ENCODE data around the gene ATF7IP.

DNA sequence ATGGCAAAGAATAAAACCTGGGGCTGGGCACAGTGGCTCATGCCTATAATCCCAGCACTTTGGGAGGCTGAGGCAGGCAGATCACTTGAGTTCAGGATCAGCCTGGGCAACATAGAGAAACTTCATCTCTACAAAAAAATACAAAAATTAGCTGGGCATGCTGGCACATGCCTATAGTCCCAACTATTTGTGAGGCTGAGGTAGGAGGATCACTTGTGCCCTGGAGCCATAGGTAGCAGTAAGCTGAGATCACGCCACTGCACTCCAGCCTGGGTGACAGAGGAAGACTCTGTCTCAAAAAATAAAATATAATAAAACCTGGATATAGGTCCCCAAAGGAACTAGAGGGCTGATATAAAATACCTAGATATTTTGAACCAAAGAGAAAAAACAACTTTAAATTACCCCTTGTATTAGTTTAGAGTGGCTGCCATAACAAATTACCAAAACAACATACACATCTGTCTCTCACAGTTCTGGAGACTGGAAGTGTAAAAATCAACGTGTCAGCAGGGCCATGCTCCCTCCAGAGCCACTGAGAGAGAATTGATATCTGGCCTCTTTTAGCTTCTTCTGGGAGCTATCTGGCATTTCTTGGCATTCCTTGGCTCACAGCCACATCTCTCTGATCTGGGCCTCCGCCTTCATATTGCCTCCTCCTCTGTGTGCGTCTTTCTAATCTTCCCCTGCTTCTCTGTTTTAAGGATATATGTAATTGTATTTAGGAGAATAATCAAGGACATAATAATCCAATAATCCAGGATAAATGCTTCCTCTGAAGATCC, 47.9 kb upstream of the ATF7IP start:
- TF ChIP-seq, protein P1, sequence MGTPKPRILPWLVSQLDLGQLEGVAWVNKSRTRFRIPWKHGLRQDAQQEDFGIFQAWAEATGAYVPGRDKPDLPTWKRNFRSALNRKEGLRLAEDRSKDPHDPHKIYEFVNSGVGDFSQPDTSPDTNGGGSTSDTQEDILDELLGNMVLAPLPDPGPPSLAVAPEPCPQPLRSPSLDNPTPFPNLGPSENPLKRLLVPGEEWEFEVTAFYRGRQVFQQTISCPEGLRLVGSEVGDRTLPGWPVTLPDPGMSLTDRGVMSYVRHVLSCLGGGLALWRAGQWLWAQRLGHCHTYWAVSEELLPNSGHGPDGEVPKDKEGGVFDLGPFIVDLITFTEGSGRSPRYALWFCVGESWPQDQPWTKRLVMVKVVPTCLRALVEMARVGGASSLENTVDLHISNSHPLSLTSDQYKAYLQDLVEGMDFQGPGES (IDR thresholded peaks at IDR 0.05; ENCODE audit: low read depth, low read length): no peak
- TF ChIP-seq CHD2 (IDR thresholded peaks at IDR 0.05; ENCODE audit: low read length, partially characterized antibody): no peak
- TF ChIP-seq RCOR1 (IDR thresholded peaks at IDR 0.05; ENCODE audit: low read length): no peak
- no peak for TF ChIP-seq RFX5 (IDR thresholded peaks at IDR 0.05; ENCODE audit: low read length)
- TF ChIP-seq RAD21 (IDR thresholded peaks at IDR 0.05; ENCODE audit: low read length): no peak
- no peak for TF ChIP-seq SMC3 (IDR thresholded peaks at IDR 0.05; ENCODE audit: low read depth, low read length)
- TF ChIP-seq, protein P2, sequence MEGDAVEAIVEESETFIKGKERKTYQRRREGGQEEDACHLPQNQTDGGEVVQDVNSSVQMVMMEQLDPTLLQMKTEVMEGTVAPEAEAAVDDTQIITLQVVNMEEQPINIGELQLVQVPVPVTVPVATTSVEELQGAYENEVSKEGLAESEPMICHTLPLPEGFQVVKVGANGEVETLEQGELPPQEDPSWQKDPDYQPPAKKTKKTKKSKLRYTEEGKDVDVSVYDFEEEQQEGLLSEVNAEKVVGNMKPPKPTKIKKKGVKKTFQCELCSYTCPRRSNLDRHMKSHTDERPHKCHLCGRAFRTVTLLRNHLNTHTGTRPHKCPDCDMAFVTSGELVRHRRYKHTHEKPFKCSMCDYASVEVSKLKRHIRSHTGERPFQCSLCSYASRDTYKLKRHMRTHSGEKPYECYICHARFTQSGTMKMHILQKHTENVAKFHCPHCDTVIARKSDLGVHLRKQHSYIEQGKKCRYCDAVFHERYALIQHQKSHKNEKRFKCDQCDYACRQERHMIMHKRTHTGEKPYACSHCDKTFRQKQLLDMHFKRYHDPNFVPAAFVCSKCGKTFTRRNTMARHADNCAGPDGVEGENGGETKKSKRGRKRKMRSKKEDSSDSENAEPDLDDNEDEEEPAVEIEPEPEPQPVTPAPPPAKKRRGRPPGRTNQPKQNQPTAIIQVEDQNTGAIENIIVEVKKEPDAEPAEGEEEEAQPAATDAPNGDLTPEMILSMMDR (IDR thresholded peaks at IDR 0.05): no peak
- TF ChIP-seq FOXM1 (IDR thresholded peaks at IDR 0.05; ENCODE audit: low read depth): no peak
- no peak for TF ChIP-seq YY1 (IDR thresholded peaks at IDR 0.05; ENCODE audit: low read depth)
- TF ChIP-seq RXRA (IDR thresholded peaks at IDR 0.05; ENCODE audit: borderline replicate concordance, low read depth): no peak
- no peak for TF ChIP-seq JUND (IDR thresholded peaks at IDR 0.05)
- TF ChIP-seq, protein P3, sequence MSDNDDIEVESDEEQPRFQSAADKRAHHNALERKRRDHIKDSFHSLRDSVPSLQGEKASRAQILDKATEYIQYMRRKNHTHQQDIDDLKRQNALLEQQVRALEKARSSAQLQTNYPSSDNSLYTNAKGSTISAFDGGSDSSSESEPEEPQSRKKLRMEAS (IDR thresholded peaks at IDR 0.05; ENCODE audit: low read depth): no peak
- no peak for TF ChIP-seq EP300 (IDR thresholded peaks at IDR 0.05; ENCODE audit: borderline replicate concordance in 1 of 2, low read depth in 1 of 2, low read length in 1 of 2)
